GM21717 (cell line): ENCODE results near the gene ABI1.
A peak's percentile ranks its signal among the peaks of the same experiment; 100 is the strongest.

Experiments used
- ATAC-seq: cut with Tn5 transposase; IDR thresholded peaks from one replicate; pipeline ENCODE4 v1.9.1; 2021; ENCODE audit warnings: mild to moderate bottlenecking, moderate library complexity; ENCODE audit not compliant: unreplicated experiment

The ABI1 gene

GRCh38 chr10:26776258-26776657 is 84.5 kb downstream of the ABI1 start:
- no peak for ATAC-seq

- ATAC-seq, result no peak
These were observed 87.1 kb downstream of the ABI1 start for GRCh38 chr10:26773633-26774032.

- no peak for ATAC-seq
These were observed 90.7 kb downstream of the ABI1 start for GRCh38 chr10:26770069-26770468.

- no peak for ATAC-seq
These were observed 95.2 kb downstream of the ABI1 start for GRCh38 chr10:26765549-26765948.

- no peak for ATAC-seq
These were observed 101.8 kb downstream of the ABI1 start for GRCh38 chr10:26759008-26759407.

- ATAC-seq, result peak; percentile 95
These were observed 105.3 kb downstream of the ABI1 start for GRCh38 chr10:26755443-26755903.

- ATAC-seq, result no peak
These were observed 114.7 kb downstream of the ABI1 start for GRCh38 chr10:26746061-26746460.

- no peak for ATAC-seq
These were observed 116.9 kb downstream of the ABI1 start for GRCh38 chr10:26743841-26744240.

- no peak for ATAC-seq
These were observed 117.7 kb downstream of the ABI1 start for GRCh38 chr10:26743091-26743490.

- ATAC-seq, result no peak
These were observed 119.4 kb downstream of the ABI1 start for GRCh38 chr10:26741368-26741767.

- peak; percentile 49 for ATAC-seq
These were observed 121.6 kb downstream of the ABI1 start for GRCh38 chr10:26739071-26739631.

GRCh38 chr10:26738301-26738911 is 122.4 kb downstream of the ABI1 start:
- ATAC-seq, result no peak

- peak; percentile 72 for ATAC-seq
These were observed 123.0 kb downstream of the ABI1 start for GRCh38 chr10:26737730-26738129.

- no peak for ATAC-seq
These were observed 125.3 kb downstream of the ABI1 start for GRCh38 chr10:26735435-26735834.

GRCh38 chr10:26733750-26734568 is 126.8 kb downstream of the ABI1 start:
- no peak for ATAC-seq

GRCh38 chr10:26730552-26730951 is 130.2 kb downstream of the ABI1 start:
- ATAC-seq, result no peak

GRCh38 chr10:26729395-26729794 is 131.4 kb downstream of the ABI1 start:
- ATAC-seq, result no peak

- ATAC-seq, result no peak
These were observed 131.8 kb downstream of the ABI1 start for GRCh38 chr10:26728957-26729356.

GRCh38 chr10:26727005-26727404 is 133.8 kb downstream of the ABI1 start:
- no peak for ATAC-seq

- ATAC-seq, result peak; percentile 53
These were observed 134.7 kb downstream of the ABI1 start for GRCh38 chr10:26725837-26726727.

GRCh38 chr10:26723016-26723415 is 137.7 kb downstream of the ABI1 start:
- ATAC-seq, result no peak
